Astrocyte (in vitro differentiated cells and primary cell): ENCODE results near the gene DNAH11. TPM values are rescaled to one million over a fixed set of nuclear protein-coding genes. Genes with fewer than 3 reads are reported as not detected.

Experiments used
- DNase-seq: peaks from one replicate; pipeline ENCODE4 v3.0.0-alpha.2; 2010; ENCODE audit warnings: low read depth
- FAIRE-seq: peaks from 2 replicates; lab custom pipeline; 2011; peaks lifted over from hg19 to GRCh38; lab: Jason Lieb, UNC
- H2AFZ ChIP-seq: 2 replicates; pipeline ENCODE4 v1.6.0; 2012; ENCODE audit warnings: low read depth, low read length, inconsistent platforms
- H3K27ac ChIP-seq: 2 replicates; pipeline ENCODE4 v1.5.1; 2011; ENCODE audit warnings: low read depth, low read length, inconsistent platforms
- H3K27me3 ChIP-seq: 2 replicates; pipeline ENCODE4 v1.6.0; 2011; ENCODE audit warnings: low read length, inconsistent platforms; ENCODE audit not compliant: insufficient read depth
- H3K36me3 ChIP-seq: 2 replicates; pipeline ENCODE4 v1.5.1; 2011; ENCODE audit warnings: low read length, inconsistent platforms; ENCODE audit not compliant: insufficient read depth
- H3K4me1 ChIP-seq: 2 replicates; pipeline ENCODE4 v1.5.1; 2011; ENCODE audit warnings: low read length, inconsistent platforms; ENCODE audit not compliant: insufficient read depth
- H3K4me2 ChIP-seq: 2 replicates; pipeline ENCODE4 v1.6.0; 2012; ENCODE audit warnings: low read length, inconsistent platforms
- H3K4me3 ChIP-seq: 2 replicates; pipeline ENCODE4 v1.5.1; 2011; ENCODE audit warnings: low read depth, mild to moderate bottlenecking, low read length, inconsistent platforms; ENCODE audit not compliant: insufficient read depth
- H3K79me2 ChIP-seq: 2 replicates; pipeline ENCODE4 v1.6.0; 2012; ENCODE audit warnings: mild to moderate bottlenecking, low read length, inconsistent platforms; ENCODE audit not compliant: insufficient read depth
- H3K9ac ChIP-seq: 2 replicates; pipeline ENCODE4 v1.6.0; 2012; ENCODE audit warnings: mild to moderate bottlenecking, low read length, inconsistent platforms
- H3K9me3 ChIP-seq: 2 replicates; pipeline ENCODE4 v1.5.1; 2012; ENCODE audit warnings: low read depth, mild to moderate bottlenecking, low read length, inconsistent platforms; ENCODE audit not compliant: insufficient read depth
- H4K20me1 ChIP-seq: 2 replicates; pipeline ENCODE4 v1.6.0; 2012; ENCODE audit warnings: low read length, inconsistent platforms; ENCODE audit not compliant: insufficient read depth
- H3K27ac Mint-ChIP-seq: one replicate; pipeline ENCODE4 v1.8.0; 2021; ENCODE audit warnings: mild to moderate bottlenecking, mixed read lengths; ENCODE audit not compliant: unreplicated experiment
- H3K27me3 Mint-ChIP-seq: one replicate; pipeline ENCODE4 v1.8.0; 2021; ENCODE audit warnings: low read depth, mixed read lengths; ENCODE audit not compliant: unreplicated experiment
- H3K36me3 Mint-ChIP-seq: one replicate; pipeline ENCODE4 v1.8.0; 2021; ENCODE audit warnings: low read depth, mixed read lengths; ENCODE audit not compliant: unreplicated experiment
- H3K4me1 Mint-ChIP-seq: one replicate; pipeline ENCODE4 v1.8.0; 2021; ENCODE audit warnings: low read depth, mixed read lengths; ENCODE audit not compliant: unreplicated experiment
- H3K4me3 Mint-ChIP-seq: one replicate; pipeline ENCODE4 v1.8.0; 2021; ENCODE audit warnings: mild to moderate bottlenecking, moderate library complexity, mixed read lengths; ENCODE audit not compliant: unreplicated experiment
- H3K9me3 Mint-ChIP-seq: one replicate; pipeline ENCODE4 v1.8.0; 2021; ENCODE audit warnings: mild to moderate bottlenecking, mixed read lengths; ENCODE audit not compliant: unreplicated experiment
- EZH2 ChIP-seq: IDR thresholded peaks from 2 replicates; pipeline ENCODE4 v1.6.1; 2012; ENCODE audit warnings: mild to moderate bottlenecking, low read length, inconsistent platforms; ENCODE audit not compliant: insufficient read depth
- total RNA-seq: library from RNA; stranded (reverse); gene quantifications from 2 replicates; pipeline ENCODE4 v1.2.1, GENCODE V29; 2021
- TF ChIP-seq, protein P1 (sequence below): IDR thresholded peaks from 2 replicates; pipeline ENCODE4 v1.5.1; 2011; ENCODE audit warnings: low read depth, mild to moderate bottlenecking, inconsistent platforms, low read length, moderate library complexity; ENCODE audit not compliant: insufficient read depth

The DNAH11 gene
- total RNA-seq, 1 donor from 2014 or later = 0.43 TPM

- H4K20me1 ChIP-seq = no peaks in the 10 kb centered on the region
- no peaks in the 10 kb centered on the region for H3K4me1 ChIP-seq
These were observed 276.2 kb downstream of the DNAH11 start for GRCh38 chr7:21819048-21819447.

DNA sequence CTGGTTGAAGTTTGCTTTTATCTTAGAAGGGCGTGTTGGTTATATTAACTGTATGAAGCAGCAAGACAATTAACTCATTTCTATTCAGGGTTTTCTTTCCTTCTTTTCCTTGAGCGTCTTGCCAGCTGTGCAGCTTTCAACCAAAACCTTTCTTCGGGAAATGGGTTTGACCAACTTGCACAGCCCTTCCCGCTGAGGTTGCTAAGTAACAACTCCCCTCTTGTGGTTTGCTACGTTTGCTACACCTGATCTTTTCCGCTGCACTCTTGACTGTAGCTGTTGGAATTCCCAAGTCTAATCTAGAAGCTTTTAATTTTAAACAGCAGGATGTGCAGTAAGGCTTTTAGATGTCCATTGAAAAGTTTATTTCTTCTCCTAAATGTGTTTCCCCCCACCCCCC lies 286.0 kb downstream of the DNAH11 start:
- no peaks in the 10 kb centered on the region for H3K9me3 ChIP-seq
- Mint-ChIP-seq H3K4me3 (no peak overlapping the region), H3K27me3 (no peaks in the 10 kb centered on the region), H3K9me3 (no peaks in the 10 kb centered on the region), H3K36me3 (no peaks in the 10 kb centered on the region), H3K27ac (no peak overlapping the region), H3K4me1 (no peaks in the 10 kb centered on the region)
- H3K4me1 ChIP-seq = no peaks in the 10 kb centered on the region
- DNase-seq (no peak), FAIRE-seq (no peak)
- TF ChIP-seq EZH2 = no peak
- TF ChIP-seq, protein P1, sequence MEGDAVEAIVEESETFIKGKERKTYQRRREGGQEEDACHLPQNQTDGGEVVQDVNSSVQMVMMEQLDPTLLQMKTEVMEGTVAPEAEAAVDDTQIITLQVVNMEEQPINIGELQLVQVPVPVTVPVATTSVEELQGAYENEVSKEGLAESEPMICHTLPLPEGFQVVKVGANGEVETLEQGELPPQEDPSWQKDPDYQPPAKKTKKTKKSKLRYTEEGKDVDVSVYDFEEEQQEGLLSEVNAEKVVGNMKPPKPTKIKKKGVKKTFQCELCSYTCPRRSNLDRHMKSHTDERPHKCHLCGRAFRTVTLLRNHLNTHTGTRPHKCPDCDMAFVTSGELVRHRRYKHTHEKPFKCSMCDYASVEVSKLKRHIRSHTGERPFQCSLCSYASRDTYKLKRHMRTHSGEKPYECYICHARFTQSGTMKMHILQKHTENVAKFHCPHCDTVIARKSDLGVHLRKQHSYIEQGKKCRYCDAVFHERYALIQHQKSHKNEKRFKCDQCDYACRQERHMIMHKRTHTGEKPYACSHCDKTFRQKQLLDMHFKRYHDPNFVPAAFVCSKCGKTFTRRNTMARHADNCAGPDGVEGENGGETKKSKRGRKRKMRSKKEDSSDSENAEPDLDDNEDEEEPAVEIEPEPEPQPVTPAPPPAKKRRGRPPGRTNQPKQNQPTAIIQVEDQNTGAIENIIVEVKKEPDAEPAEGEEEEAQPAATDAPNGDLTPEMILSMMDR = no peak
- no peaks in the 10 kb centered on the region for H3K27me3 ChIP-seq
- H3K4me3 ChIP-seq = no peak overlapping the region
- no peaks in the 10 kb centered on the region for H3K36me3 ChIP-seq
- H3K9ac ChIP-seq = no peak overlapping the region
- H3K79me2 ChIP-seq = no peaks in the 10 kb centered on the region
- no peak overlapping the region for H2AFZ ChIP-seq
- H3K4me2 ChIP-seq = no peak overlapping the region
- H4K20me1 ChIP-seq = no peaks in the 10 kb centered on the region
- no peak overlapping the region for H3K27ac ChIP-seq

More at GRCh38 chr7:21819048-21819447, 276.2 kb downstream of the DNAH11 start:
- H3K4me1 Mint-ChIP-seq = no peaks in the 10 kb centered on the region
- H2AFZ ChIP-seq = no peak overlapping the region
- no peak overlapping the region for H3K27ac Mint-ChIP-seq
- DNase-seq (no peak), FAIRE-seq (no peak)
- H3K36me3 ChIP-seq = no peaks in the 10 kb centered on the region
- no peaks in the 10 kb centered on the region for H3K9me3 Mint-ChIP-seq
- H3K9me3 ChIP-seq = no peaks in the 10 kb centered on the region
- H3K4me3 Mint-ChIP-seq = no peak overlapping the region
- no peak for TF ChIP-seq EZH2
- TF ChIP-seq, protein P1 = no peak
- H3K79me2 ChIP-seq = no peaks in the 10 kb centered on the region
- H3K4me2 ChIP-seq = no peak overlapping the region
- H3K27me3 ChIP-seq = no peaks in the 10 kb centered on the region
- no peaks in the 10 kb centered on the region for H3K36me3 Mint-ChIP-seq
- H3K9ac ChIP-seq = no peak overlapping the region
- H3K4me3 ChIP-seq = no peak overlapping the region
- H3K27me3 Mint-ChIP-seq = no peaks in the 10 kb centered on the region
- H3K27ac ChIP-seq = no peak overlapping the region

GRCh38 chr7:21829731-21830130 lies 286.9 kb downstream of the DNAH11 start:
- Histone ChIP-seq H3K4me3 (no peak overlapping the region), H2AFZ (no peak overlapping the region), H3K27ac (no peak overlapping the region), H4K20me1 (no peaks in the 10 kb centered on the region), H3K79me2 (no peaks in the 10 kb centered on the region), H3K9me3 (no peaks in the 10 kb centered on the region), H3K9ac (no peak overlapping the region), H3K27me3 (no peaks in the 10 kb centered on the region), H3K4me2 (no peak overlapping the region), H3K36me3 (no peaks in the 10 kb centered on the region), H3K4me1 (no peaks in the 10 kb centered on the region)
- no peaks in the 10 kb centered on the region for H3K27me3 Mint-ChIP-seq
- H3K4me1 Mint-ChIP-seq = no peaks in the 10 kb centered on the region
- FAIRE-seq = no peak
- no peak for DNase-seq
- TF ChIP-seq, protein P1 = no peak
- TF ChIP-seq EZH2 = no peak
- no peaks in the 10 kb centered on the region for H3K9me3 Mint-ChIP-seq
- H3K36me3 Mint-ChIP-seq = no peaks in the 10 kb centered on the region
- no peak overlapping the region for H3K4me3 Mint-ChIP-seq
- H3K27ac Mint-ChIP-seq = no peak overlapping the region
